ENCODE results near the gene NBL1. TPM values are rescaled to one million over a fixed set of nuclear protein-coding genes. Genes with fewer than 3 reads are reported as not detected.

Gene NBL1
- total and polyA plus RNA-seq, 2 experiments from 2014 or later, result 22.3 to 46.9 TPM

DNA sequence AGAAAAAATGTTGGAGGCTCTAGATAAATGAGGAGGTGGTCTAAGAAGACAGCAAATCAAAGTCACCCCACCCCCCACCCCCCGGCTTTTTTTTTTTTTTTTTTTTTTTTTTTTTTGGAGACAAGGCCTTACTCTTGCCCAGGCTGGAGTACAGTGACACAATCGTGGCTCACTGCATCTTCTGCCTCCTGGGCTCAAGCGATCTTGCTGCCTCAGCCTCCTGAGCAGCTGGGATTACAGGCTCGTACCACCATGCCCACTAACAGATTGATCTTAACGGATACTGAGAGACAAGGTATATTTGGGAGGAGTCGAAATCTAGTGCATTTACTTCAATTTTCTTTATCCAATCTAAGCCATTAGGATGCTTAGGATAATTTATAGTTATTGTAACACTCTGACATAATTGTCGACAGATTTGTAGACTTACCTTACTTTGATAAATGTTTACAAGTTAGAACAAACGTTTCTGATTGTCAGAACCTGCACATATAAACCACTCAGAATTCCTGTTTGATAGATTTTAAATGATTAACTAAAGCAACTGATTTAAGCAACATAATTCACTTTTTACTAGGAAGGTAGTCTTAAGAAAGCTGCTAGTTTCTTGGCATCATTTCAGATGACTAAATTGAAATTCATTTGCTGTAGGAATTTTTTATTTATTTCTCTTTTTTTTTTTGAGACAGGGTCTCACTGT lies 33.7 kb upstream of the NBL1 start:
- no peaks in the 10 kb centered on the region for H3K4me1 ChIP-seq (ENCODE audit: insufficient read depth)
- TF ChIP-seq CTCF (IDR thresholded peaks at IDR 0.05; ENCODE audit: poor library complexity) (no peak), EZH2 (IDR thresholded peaks at IDR 0.05; ENCODE audit: borderline replicate concordance) (no peak), EZH2phosphoT487 (IDR thresholded peaks at IDR 0.05; ENCODE audit: low read depth, severe bottlenecking, unreplicated experiment) (no peak)
- H4K20me1 ChIP-seq (ENCODE audit: insufficient read depth, poor library complexity, severe bottlenecking), result peaks cover 20% of the 10 kb centered on the region

GRCh38 chr1:19612530-19612929 lies 31.6 kb upstream of the NBL1 start:
- no peaks in the 10 kb centered on the region for H3K9me2 ChIP-seq (replicated peaks; ENCODE audit: insufficient read depth)

More for the DNA sequence above, 33.7 kb upstream of the NBL1 start:
- no peak for DNase-seq (ENCODE audit: low spot score)
- Histone ChIP-seq H3K9me2 (replicated peaks; ENCODE audit: insufficient read depth) (no peaks in the 10 kb centered on the region), H3K79me2 (peaks cover 89% of the 10 kb centered on the region), H3K36me3 (replicated peaks; ENCODE audit: insufficient read depth, low read depth) (no peaks in the 10 kb centered on the region), H2AFZ (no peak overlapping the region), H3K4me2 (no peak overlapping the region), H3K27me3 (no peaks in the 10 kb centered on the region), H3K4me3 (no peak overlapping the region), H3K9me3 (ENCODE audit: low read depth) (no peaks in the 10 kb centered on the region), H3K27ac (no peak overlapping the region)
- WGBS (ENCODE audit: low lambda C conversion rate, missing lambda C conversion rate), result 80% methylated on average over 8 of the region's 8 CpGs

GRCh38 chr1:19613171-19613703 lies 30.9 kb upstream of the NBL1 start:
- Histone ChIP-seq H3K36me3 (replicated peaks; ENCODE audit: insufficient read depth, low read depth) (no peaks in the 10 kb centered on the region), H3K4me3 (no peak overlapping the region), H4K20me1 (ENCODE audit: insufficient read depth, poor library complexity, severe bottlenecking) (peaks cover 4% of the 10 kb centered on the region), H3K4me2 (no peak overlapping the region), H3K27me3 (no peaks in the 10 kb centered on the region), H3K9me2 (replicated peaks; ENCODE audit: insufficient read depth) (no peaks in the 10 kb centered on the region), H2AFZ (no peak overlapping the region), H3K79me2 (peaks cover 85% of the 10 kb centered on the region), H3K27ac (no peak overlapping the region), H3K4me1 (ENCODE audit: insufficient read depth) (peaks cover 11% of the 10 kb centered on the region), H3K9me3 (ENCODE audit: low read depth) (no peaks in the 10 kb centered on the region)
- TF ChIP-seq CTCF (IDR thresholded peaks at IDR 0.05; ENCODE audit: poor library complexity) (no peak), EZH2 (IDR thresholded peaks at IDR 0.05; ENCODE audit: borderline replicate concordance) (no peak), EZH2phosphoT487 (IDR thresholded peaks at IDR 0.05; ENCODE audit: low read depth, severe bottlenecking, unreplicated experiment) (no peak)
- DNase-seq (ENCODE audit: low spot score), result no peak
- WGBS (ENCODE audit: low lambda C conversion rate, missing lambda C conversion rate), result 90% methylated on average over 7 of the region's 7 CpGs

More at GRCh38 chr1:19612530-19612929, 31.6 kb upstream of the NBL1 start:
- Histone ChIP-seq H3K9me3 (ENCODE audit: low read depth) (no peaks in the 10 kb centered on the region), H4K20me1 (ENCODE audit: insufficient read depth, poor library complexity, severe bottlenecking) (peaks cover 8% of the 10 kb centered on the region), H3K4me2 (no peak overlapping the region), H3K4me1 (ENCODE audit: insufficient read depth) (peaks cover 10% of the 10 kb centered on the region), H3K27ac (no peak overlapping the region), H2AFZ (no peak overlapping the region), H3K4me3 (no peak overlapping the region), H3K36me3 (replicated peaks; ENCODE audit: insufficient read depth, low read depth) (no peaks in the 10 kb centered on the region), H3K79me2 (peaks cover 85% of the 10 kb centered on the region), H3K27me3 (no peaks in the 10 kb centered on the region)
- TF ChIP-seq EZH2 (IDR thresholded peaks at IDR 0.05; ENCODE audit: borderline replicate concordance) (no peak), EZH2phosphoT487 (IDR thresholded peaks at IDR 0.05; ENCODE audit: low read depth, severe bottlenecking, unreplicated experiment) (no peak), CTCF (IDR thresholded peaks at IDR 0.05; ENCODE audit: poor library complexity) (no peak)
- WGBS (ENCODE audit: low lambda C conversion rate, missing lambda C conversion rate), result 89% methylated on average over 5 of the region's 5 CpGs
- DNase-seq (ENCODE audit: low spot score), result no peak
